DMS 273 (cell line): Measurements from ENCODE around the gene SLC23A2.
A peak's percentile ranks its signal among the peaks of the same experiment; 100 is the strongest.
"Not testable (repeated sequence)": the region's sequence is repeated elsewhere in the genome, so short reads cannot be mapped to it uniquely, and the experiment has no call there.

ENCODE experiments used
- DNase-seq: peaks from one replicate; lab custom pipeline; 2025; ENCODE audit not compliant: unreplicated experiment; lab: John Stamatoyannopoulos, UW

SLC23A2 gene

DNA sequence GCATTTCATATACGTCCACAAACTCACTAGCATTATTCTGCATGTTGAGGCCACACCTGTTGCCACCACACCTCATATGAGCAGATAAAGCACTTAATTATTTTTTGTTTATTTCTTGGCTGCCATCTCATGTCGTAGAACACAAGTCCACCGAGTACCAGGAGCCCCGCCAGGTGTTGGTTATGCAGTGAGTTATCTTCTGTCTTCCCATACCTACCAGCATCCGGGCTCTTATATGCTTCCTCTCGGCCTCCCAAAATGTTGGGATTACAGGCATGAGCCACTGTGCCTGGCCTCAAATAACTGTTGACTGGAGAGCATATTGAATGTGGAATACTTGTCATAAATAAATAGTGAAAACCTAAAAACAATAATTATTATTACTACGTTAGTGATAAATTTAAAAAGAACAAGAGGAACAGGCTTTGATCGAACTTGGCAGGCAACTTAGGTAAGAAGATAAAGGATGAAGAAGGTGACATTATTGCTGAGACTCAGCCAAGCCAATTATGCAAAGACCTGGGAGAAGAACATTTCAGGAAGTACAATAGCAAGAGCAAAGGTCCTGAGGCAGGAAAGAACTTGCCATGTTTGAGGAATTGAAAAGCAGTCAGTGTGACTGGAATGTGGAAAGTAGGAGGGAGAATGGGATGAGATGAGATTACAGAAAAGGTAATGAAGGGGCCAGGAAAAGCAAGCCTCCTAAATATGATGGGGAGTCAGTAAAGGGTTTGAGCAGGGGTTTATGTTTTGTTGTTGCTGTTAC, 12.6 kb upstream of the SLC23A2 start:
- DNase-seq, result no peak

DNA sequence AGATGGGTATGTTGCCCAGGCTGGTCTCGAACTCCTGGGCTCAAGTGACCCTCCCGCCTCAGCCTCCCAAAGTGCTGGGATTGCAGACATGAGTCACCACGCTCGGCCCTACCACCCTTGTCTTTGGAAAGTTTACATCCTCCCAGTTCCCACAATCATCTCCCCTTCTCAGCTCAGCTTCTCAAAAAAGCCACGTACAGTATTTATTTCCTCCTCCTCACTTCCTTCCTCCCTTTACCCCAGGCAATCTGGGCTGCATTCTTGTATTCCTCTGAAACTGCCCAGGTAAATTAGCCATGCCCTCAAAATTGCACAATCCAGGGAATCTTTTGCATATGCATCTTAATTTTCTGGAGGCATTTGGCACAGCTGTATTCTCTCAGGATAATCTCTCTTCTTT, 7.4 kb upstream of the SLC23A2 start:
- DNase-seq, result no peak

DNA sequence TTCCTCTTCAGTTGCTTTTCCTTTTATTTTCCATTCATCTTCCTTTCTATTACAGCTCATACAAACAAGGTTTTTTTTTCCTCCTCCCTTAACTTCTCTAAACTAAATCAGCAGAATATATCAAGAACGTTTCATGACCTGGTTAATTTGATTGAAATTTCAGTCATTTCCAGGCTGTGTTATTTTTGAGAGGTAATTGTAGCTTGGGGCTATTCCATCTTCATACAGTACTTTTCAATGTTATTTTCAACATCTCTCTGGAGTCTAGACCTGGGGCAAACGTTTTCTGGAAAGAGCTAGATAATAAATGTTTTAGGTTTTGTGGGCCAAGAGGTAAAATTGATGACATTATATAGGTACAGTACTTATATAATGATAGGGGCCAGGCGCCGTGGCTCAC, 4.0 kb upstream of the SLC23A2 start:
- no peak for DNase-seq

DNA sequence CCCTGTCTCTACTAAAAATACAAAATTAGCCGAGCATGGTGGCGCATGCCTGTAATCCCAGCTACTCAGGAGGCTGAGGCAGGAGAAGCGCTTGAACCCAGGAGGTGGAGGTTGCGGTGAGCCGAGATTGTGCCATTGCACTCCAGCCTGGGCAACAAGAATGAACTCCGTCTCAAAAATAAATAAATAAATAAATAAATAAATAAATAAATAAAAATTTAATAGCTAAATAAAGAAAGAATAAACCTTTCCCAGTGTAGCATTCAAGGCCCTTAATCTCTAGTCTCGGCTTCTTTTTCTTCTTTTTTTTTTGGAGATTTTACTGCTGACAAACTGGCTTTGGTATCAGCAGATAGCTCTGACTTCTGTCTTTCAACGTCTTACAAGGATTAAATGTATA, 3.5 kb upstream of the SLC23A2 start:
- not testable (repeated sequence) for DNase-seq

DNA sequence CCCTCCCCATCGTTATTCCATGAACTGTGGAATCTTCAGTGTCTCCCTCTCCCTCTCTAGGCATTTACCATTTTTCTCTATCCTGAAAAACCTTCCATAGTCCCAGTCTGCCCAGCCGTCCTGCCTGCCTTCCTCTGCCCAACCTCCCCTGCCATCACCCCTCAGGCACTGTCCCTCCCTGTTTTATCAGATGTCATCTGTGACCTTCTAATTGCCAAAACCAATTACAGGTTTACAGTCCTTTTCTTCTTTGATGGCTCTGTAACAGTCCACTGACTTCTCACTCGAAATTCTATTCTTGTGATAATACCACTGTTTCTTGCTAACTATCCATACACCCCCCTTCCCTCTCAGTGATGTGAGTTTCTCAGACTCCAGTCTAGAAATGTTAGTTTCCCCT, 2.3 kb upstream of the SLC23A2 start:
- no peak for DNase-seq

DNA sequence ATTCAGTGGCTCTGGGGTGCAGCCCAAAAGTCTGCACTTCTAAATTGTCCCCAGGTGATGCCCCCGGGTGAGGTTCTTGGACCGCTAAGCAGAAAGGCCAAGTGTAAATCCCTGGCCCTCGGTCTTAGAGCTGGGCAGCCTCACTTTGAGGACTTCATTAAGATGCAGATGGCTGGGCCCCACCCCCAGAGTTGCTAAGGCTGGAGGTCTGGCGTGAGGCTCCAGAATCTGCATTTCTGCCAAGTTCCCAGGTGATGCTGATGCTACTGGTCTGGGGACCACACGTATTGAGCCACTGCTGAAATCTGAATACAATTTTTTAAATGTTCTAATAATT, 735 bp upstream of the SLC23A2 start:
- peak; percentile 41 for DNase-seq

DNA sequence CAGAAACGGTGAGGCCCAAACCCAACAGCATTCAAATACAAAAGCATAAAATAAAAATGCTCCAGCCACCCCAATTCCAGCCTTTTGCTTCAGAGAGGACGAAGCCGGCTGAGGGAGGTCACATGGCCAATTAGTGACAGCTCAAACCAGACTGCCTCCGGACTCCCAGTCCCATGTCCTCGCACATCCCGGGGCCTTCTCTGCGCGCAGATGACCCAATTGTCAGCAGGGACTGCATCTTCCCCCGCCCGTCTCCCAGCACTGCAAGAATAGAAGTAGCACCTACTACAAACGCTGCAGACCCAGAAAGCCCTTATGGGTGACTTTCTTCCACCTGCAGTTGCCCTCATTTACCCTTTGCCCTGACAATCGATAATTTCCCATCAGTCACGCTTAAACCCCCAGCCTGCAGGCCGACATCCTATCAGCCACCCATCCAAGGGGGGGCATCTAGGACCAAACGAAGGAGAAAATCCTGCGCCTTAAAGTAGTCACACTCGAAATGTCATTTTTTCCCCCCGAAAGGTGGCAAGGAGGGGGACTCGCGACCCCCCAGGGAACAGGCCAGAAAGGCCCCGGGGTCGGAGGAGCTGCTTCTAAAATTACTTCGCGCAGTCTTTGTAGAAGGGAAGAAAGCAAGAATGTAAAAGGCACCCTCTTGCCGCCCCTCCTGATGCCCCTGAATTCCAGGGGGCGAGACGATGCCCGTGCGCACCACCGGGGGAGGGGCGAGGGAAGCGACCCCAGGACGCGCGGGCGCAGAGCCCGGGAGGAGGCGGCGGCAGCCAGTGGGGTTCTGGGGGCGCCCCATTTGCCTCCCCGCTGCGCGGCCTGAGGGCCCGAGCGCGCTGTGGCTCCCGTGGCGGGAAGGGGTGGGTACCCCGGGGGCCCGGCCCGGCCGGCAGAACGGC, 792 bp downstream of the SLC23A2 start:
- DNase-seq, result peak; percentile 41

DNA sequence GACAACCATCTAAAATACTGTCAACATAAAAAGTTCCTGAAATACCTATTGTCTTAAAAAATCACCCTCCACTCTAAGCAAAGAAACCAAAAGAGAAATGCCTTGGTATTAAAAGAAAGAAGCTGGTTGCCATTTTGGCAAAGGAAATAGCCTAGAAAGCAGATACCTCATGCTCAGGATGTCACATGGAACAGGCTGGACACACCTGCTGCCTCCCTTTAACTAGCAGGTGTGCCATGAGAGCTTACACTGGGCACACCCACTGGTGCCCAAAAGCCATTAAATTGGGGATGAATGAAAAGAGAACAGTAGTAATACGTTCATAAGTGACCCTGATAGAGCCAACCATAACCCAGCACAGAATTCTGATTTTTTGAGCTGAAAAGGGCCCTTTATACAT, 1.5 kb downstream of the SLC23A2 start:
- peak; percentile 21 for DNase-seq

DNA sequence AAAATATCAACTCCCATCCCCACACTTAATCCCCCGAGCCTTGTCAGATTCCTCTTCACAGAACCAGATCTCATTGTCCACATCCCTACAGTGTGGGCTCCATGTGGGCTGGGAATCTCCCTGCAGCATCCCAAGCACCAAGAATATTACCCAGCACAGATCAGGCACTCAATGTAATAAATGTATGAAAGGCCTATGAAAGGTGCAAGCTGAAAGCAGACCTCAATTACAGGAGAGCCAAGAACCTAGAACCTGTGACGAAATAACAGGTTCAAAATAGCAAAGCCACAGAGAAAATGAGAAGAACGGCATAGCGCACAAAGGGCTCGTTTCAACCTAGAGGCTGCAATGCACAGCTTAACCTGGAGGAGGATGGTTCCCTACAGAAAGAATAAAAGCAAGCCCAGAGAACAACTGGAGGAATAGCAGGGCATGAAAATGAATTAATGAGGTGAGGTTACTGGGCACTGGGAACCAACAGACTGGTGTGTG, 3.1 kb downstream of the SLC23A2 start:
- DNase-seq, result peak; percentile 40

DNA sequence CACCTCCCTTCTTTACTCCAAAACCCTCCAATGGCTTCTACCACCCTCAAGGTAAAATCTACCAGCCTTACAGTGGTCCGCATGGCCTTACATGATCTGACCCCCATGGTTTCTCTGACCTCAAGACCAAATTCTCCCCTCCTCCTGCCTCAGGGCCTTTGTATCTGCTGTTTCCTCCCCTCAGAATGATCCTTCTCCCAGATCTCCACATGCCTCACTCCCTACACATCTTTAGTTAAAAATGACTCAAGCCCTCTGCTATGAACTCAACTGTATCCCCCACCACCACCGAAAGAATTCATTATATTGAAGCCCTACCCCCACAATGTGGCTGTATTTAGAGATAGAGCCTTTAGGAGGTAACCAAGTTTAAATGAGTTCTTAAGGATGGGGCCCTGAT, 4.1 kb downstream of the SLC23A2 start:
- DNase-seq, result no peak

DNA sequence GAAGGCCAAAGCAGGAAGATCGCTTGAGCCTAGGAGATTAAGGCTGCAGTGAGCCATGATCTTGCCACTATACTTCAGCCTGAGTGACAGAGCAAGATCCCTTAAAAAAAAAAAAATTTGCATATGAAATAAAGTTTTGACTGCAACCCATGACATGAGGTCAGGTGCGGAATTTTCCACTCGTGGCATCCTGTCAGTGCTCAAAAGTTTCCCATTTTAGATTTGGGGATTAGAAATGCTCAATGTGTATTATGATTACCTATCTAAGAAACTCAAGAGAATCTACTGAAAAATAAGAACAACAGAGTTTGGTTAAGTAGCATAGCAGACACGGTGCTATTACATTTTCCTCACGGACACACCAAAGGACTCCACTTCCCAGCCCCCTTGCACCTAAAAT, 11.7 kb downstream of the SLC23A2 start:
- DNase-seq, result no peak

DNA sequence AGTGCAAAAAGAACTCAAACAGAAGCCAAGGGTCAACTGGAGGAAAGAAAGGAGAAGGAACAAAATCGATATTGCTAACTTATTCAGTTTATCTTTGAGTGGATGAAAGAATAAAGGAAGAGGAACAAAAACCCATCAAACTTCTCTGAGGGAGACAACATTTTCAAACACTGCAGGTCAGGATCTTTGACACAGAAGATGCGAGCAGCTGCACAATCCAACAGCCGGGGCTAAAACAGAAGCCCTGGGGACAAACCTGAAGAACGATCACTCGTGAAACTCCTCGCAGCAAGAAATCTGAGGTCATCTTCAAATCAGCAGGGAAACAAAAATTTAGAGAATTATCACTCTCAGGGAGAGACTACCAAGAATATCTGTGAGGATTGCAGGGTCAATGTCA, 14.2 kb downstream of the SLC23A2 start:
- no peak for DNase-seq

DNA sequence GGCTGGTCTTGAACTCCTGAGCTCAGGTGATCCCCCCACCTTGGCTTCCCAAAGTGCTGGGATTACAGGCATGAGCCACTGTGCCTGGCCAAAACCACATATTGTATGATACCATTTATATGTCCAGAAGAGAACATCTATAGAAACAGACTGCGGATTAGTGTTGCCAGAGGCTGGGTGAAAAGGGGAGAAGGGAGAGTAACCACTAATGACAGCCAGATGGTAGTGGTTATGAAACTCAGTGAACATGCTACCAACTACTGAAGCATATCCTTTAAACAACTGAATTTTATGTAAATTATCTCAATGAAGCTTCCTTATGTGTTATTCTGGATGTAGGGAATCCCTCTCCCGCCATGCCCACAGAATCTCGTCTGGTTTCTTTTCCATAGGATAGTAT, 15.7 kb downstream of the SLC23A2 start:
- DNase-seq, result peak; percentile 72

DNA sequence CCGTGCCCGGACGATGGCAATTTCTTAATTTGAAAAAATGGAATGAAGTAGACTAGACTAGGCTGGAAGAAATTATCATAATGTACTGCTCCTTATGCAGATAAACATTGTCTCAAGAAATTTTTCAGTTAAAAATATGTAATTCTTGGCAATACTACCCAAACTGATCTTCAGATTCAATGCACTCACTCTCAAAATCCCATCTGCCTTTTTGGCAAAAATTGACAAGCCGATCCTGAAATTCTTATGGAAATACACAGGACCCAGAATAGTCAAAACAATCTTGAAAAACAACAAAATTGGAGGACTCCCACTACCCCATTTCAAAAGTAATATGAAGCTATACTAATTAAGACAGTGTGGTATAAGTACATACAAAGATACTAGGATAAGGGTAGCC, 19.0 kb downstream of the SLC23A2 start:
- no peak for DNase-seq

DNA sequence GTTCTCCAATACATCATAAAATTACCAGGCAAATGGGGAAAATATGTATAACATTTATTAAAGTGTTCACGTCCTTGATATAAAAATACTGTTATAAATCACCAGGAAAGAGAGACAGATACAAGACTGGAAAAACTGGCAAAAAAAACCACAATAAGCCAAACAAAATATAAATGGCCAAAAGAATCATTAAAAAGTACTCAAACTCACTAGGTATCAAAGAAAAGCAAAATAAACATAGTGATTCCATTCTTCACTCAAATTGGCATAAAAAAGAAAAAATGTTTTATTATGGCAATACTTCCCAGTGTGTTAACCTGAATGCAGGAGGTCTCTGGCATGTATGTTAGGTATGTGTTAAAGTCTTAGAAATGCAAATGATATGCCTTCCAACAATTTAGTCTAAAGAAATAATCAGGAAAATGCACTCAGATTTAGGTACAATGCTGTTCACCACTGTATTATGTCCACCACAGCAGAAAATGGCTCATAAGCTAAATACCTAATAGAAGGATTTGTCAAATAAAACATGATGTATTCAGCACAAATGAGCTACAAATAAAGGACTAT, 21.4 kb downstream of the SLC23A2 start:
- DNase-seq, result no peak

DNA sequence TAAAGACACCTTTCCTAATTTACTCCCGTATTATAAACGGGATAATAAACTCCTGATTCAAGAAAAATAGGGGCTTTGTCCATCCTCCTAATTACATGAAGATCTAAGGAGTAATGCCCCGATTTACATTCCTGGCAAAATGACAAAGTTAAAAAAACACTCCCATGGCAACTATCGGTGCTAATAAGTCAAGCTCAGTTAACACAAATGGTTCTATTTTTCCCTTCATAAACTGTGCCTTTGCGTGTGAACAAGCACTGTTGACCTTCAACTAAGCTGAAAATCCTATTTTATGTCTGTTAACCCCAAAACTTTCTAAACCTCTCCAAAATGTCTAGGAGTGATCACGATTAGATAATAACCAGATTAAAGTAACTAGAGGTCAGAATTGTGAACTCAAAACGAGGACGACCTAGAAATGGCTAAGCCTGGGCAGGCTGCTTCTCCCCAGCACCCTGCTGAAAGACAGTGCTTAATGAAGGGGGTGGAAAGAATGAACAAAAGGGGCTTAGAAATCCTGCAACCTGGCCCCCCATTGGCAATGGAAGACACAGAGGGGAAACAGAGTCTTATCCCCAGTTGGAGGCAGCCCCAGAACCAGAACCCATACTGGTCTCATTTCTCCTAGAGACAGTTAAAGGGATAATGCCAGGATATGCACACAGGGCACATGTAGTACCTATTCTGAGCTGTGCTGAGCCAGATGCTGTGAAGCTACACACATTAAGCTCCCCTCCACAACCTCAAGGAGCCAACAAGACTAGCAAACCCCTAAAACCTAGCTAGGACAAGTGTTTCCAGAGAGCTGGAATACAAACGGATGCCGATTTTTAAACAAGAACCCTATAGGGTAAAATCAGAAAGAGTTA, 23.0 kb downstream of the SLC23A2 start:
- DNase-seq, result peak; percentile 53

DNA sequence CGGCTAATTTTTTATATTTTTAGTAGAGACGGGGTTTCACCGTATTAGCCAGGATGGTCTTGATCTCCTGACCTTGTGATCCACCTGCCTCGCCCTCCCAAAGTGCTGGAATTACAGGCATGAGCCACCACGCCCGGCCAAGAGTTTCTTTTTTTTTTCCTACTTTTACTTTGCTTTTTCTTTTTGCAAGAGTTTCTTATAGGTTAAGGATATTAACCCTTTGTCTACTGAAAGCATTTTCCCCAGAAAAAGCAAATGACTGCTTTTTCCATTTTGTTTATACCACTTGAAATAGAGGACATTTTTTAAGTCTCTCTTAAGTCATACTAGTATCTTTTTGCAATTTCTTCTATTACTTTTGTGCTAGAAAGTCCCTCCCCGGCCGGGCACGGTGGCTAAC, 25.3 kb downstream of the SLC23A2 start:
- DNase-seq, result not testable (repeated sequence)

DNA sequence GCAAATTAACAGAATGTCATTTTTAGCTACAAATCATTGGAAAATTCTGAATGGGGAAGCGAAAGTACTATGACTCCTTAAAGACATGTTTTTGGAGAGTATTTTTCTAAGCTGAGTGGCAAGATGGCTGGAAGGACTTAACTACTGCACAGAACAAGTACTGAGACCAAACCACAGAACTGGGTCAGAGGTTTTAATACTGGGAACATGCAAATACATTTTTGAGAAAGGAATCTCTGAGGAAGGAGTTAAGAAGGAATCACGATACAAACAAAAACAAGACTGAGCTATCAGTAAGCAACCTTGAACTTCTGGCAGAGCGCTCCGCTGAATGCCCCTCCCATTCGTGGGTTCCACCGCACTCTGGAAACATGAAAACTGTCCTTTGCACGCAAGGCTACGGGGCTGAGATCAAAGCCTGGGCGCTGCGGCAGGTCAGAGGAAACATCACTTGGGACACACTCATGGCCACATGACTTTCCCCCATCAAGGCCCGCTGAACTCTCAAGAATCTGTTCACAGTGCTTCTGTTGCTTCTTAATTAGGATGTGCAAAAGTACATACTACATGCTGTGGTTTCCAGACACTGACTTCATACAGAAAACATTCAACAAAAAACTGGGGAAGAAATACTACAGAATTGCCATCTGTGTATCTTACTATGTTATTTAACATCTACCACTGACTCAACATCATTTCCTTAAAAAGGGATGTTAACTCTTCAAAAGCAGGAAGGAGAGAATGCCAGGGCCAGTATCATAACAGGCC, 27.8 kb downstream of the SLC23A2 start:
- no peak for DNase-seq

DNA sequence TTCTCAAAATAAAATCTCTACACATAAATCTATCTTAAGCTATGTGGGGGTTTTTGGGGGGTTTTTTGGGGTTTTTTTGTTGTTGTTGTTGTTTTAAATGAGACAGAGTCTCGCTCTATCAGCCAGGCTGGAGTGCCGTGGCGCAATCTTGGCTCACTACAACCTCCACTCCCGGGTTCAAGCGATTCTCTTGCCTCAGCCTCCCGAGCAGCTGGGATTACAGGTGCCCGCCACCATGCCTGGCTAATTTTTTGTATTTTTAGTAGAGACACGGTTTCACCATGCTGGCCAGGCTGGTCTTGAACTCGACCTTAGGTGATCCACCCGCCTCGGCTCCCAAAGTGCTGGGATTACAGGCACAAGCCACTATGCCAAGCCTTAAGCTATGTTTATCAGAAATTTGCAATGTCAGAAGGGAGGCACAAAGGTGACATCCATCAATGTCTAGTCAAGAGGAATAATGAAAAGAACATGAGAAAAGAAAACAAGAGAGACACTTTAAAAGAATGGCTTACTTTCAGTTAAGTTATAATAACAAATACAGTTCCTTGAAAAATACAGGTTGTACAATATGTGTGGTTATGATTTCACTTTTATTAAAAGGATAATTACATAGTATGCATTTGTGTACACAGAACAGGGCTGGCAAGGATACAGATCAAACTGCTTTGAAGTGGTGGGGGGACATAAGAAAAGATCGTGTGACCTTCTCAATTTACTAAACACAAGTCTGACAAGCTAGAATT, 28.6 kb downstream of the SLC23A2 start:
- DNase-seq, result no peak

DNA sequence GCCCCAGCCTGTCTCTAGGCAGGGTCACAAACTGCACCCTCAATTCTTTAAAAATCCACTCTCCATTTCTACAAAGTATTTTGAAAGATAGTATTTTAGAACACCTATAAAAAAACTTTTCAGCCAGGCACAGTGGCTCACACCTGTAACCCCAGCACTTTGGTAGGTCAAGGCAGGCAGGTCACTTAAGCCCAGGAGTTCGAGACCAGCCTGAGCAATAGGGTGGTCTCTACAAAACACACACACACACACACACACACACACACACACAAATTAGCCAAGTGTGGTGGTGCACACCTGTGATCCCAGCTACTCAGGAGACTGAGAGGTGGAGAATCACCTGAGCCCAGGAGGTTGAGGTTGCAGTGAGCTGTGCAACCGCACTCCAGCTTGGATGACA, 30.2 kb downstream of the SLC23A2 start:
- no peak for DNase-seq
